Renal cortex interstitium (tissue), 11 donors: ENCODE data around the gene KCNIP4. TPM values are rescaled to one million over a fixed set of nuclear protein-coding genes. Genes with fewer than 3 reads are reported as not detected.

Experiments used
- DNase-seq, 11 donors: peaks; one replicate each; pipeline ENCODE4 v3.0.0-alpha.2; 2013; ENCODE audit warnings: low read depth in 9 of 11, low spot score in 4 of 11; ENCODE audit errors: extremely low read depth in 1 of 11
- polyA plus RNA-seq, 3 donors: library from polyadenylated mRNA; unstranded; fragments of 120-200 nt; gene quantifications; one replicate each; pipeline ENCODE4 v1.2.1, GENCODE V29; 2013; ENCODE audit not compliant: insufficient read length in 3 of 3

KCNIP4 gene
- polyA plus RNA-seq, 3 donors: 11.0 to 13.8 (median 12.3) TPM

DNA sequence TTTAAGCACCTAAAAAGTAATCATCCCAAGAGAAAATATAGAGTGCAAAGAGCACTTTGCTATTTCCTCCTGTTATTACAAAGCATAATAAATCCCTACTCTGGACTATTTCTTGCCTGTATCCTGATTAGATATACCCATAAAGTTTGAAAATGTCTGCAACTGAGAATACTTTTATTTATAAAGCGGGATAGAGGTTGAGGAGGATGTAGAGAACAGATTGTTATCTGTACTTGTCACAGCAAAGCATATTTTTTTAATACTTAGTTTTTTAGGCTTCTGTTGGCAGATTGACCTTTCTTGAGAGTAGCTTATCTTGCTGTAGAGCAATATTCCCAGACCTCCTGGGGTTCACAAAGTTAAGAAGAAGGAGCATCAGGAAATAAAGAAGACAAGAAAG, 396.1 kb downstream of the KCNIP4 start:
- DNase-seq: no peak

DNA sequence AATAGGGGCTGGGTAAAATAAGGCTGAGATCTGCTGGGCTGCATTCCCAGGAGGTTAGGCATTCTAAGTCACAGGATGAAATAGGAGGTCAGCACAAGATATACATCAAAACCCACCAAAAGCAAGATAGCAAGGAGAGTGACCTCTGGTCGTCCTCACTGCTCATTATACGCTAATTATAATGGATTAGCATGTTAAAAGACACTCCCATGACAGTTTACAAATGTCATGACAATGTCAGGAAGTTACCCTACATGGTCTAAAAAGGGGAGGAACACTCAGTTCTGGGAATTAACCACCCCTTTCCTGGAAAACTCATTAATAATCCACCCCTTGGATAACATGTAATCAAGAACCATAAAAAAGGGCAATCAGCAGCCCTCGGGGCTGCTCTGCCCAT, 403.6 kb downstream of the KCNIP4 start:
- peak in 1 of 11 donors; percentile 22 for DNase-seq

DNA sequence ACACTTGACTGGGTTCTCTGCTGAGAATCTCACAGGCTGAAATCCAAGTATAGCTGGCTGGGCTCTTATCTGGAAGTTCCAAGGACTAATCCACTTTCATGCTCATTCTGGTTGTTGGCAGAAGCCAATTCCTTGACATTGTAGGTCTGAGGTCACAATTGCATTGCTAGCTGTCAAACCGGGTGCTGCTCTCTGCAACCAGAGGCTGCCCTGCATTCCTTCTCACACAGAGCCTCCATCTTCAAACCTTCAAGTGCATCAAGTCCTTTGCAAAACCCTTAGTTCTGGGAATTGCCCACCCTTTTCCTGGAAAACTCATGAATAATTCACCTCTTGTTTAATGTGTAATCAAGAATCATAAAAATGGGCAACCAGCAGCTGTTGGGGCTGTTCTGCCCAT, 404.2 kb downstream of the KCNIP4 start:
- DNase-seq: peak in 6 of 11 donors; percentile 15 to 50 (median 30)

DNA sequence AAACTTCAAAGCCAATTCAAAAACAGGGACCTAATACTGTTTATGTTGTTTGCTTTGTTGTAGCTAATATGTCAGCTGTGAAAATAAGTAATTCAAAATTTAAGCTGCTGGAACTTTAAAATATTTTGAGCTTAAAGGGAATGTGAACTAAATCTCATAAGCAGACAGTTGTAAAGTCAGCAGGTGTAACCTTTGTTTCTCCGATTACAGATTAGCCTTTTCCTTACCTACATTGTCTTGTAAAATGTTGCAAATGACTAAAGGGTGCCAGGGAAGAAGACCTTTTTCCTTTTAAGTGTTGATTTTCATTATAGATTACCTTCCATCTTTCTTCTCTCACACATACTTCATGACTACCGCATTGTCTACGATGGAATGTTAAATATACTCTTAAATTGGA, 405.1 kb downstream of the KCNIP4 start:
- no peak for DNase-seq

DNA sequence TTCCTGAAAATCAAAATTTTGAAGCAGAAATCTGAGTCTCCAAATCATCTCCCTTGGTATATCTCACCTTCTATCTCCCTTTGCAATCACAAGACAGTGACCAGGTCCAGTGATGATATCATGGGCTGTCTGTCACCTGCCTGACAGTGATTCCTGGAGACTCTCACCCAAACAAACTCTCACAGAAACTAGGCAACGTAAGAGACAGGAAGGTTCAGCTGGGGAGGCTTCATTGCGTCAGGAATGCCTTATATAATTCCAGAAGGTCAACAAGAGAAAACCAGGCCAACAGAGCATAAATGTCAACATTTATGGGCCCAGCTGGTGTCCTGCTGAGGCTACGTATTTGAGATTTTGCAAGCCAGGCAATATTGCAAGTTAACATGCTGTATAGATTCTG, 412.7 kb downstream of the KCNIP4 start:
- DNase-seq: no peak

DNA sequence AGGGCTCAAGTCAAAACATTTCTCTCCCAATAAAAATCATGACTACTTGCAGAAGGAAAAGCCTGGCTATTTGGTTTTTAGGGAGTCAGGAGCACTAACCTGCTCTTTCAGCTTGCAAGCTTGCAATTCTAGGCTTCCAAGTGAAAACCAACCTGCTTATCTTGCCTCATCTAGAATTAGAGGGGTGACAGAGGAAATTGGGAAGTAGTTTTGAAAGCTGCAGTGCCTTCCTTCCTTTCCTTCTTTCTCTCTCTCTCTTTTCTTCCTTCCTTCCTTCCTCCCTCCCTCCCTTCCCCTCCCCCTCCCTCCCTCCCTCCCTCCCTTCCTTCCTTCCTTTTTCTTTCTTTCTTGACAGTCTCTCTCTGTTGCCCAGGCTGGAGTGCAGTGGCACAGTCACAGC, 417.5 kb downstream of the KCNIP4 start:
- DNase-seq: no peak

DNA sequence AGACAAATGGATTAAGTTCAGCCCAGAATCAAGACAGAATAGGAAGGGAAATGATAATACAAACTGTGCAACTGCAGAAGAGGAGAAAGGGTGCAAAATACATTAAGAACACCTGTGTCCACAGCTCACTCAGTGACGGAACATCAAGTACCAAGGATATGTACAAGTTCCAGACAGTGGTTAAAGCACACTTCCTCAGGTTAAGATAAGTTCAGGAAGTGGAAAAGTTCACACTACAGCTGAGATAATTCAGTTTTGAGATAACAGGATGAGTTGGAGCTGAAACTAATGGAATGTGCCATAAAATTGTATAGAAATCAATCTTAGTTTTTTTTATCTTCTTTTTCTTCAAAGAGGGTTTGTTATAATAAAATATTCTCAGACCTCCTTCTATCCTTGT, 419.4 kb downstream of the KCNIP4 start:
- DNase-seq: no peak

DNA sequence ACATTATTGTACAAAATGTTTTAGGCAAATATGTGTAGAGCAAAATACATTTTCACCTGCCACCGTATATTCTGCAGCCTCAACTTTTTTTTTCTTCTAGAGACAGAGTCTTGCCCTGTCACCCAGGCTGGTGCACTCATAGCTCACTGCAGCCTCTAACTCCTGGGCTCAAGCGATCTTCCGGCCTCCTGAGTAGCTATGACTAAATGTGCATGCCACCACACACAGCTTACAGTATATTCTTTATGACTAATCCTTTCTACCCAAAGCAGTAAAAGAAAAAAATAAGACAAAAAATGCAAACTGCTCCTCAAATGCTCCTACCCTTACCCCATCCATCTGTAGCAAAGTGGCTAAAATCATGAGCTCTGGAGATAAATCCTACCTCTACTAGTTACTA, 426.3 kb downstream of the KCNIP4 start:
- no peak for DNase-seq

DNA sequence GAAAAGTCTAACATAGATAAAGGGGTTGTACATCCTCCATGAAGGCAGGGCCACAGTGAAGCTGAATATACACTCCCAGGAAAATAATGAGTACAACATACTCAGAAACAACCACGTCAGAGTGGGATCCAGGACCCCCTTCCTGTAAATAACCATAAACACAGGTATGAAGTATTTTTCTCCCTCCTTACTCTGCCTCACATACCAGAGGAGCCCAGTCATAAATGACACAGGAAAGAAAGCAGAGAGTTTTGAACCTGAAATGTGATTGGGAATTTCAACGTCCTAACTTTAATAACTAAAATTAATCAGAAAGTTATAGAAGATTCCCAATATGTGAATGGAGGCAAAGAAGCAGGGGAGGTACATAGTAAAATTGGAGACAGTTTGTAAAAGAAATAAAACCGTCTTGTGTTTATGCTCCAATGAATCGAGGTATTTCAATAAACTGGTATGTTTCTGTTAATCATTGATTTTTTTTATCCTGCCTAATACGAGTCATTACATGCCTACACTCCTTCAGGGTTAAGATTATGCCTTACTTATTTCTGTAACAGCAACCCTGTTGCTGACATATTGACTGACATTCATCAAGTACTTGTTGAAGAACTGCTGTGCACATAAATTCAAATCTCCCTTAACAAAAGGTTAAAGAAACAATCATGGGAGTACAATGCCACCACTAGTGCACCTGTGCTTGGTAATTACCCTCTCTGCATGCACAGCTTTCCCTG, 431.3 kb downstream of the KCNIP4 start:
- DNase-seq: no peak

DNA sequence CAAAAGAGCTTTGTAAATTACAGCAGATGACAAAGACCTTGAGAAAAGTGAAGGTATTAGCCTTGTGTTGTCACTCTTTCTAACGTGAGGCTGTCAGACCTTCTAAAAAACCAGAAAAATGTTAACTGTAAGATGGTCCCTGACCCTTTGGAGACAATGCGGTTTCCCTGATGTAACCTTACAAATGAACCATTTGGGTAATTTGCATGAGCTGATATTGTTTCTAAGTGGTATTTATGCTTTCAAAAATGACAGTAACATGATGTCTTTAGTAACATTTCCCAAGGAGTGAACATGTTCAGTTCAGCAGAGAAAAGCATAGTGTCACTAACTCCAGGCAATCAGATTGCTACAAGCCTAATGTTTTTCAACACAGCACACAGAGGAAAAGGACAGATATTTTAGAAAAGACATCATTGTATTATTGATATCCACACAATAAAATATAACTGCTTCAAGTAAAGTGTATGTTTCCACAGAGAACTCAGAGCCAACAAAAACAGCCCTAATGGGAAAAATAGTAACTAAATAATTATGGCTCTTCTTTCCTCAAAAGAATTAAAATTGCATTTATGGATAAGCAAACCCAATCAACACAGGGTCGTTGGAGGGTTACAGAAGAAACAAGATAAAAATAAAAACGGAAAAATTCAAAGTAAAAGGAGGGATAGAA, 434.4 kb downstream of the KCNIP4 start:
- no peak for DNase-seq

DNA sequence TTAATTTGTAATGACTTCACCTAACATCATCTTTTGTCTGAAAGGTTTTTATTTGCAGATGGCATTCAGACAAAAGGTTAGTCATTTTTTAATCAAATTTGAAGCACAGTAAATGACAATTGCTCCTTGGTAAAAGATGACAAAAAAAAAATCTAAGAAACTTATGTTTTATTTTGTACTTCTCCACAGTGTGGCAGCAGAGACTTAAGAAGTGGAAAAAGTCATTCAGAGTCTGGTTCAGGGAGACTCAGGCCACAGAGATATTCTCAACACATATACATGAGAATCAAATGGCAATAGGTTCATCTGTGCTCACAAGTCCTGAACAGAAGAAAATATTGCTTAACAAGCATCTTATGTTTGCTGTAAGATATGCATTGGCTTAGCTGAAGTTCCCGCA, 436.2 kb downstream of the KCNIP4 start:
- DNase-seq: peak in 7 of 11 donors; percentile 15 to 41 (median 27)

DNA sequence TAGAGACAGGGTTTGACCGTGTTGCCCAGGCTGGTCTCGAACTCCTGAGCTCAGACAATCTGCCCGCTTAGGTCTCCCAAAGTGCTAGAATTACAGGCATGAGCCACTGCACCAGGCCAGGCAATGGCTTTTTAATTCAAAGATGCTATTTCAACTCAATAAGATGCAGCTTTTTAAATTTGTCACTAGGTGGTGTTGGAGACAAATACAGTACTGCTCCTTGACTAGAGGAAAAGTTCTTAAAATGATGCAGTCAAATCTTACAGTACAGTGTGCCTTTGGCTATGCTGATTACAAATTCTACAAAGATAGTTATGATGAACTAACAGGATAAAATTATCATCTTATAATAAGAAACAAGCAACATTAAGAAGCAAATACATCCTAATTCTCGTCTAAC, 441.1 kb downstream of the KCNIP4 start:
- no peak for DNase-seq

DNA sequence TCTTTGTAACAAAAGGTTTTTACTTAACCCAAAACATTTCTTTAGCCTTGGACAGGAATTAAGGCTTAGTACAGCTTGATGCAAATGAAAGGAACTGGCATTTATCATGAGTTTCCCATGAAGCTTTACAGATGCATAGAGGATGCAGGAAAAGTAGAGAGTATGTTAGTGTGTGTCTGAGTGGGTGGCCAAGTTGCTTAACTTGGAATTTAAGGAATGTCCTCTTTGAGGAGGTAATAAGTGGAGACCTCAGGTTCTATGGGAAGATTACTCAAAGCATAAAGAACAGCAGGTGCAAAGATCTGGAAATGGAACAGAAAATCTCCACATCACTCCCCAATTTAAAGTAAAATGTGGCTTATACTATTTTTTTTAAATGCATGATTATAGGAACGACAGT, 457.9 kb downstream of the KCNIP4 start:
- DNase-seq: no peak

DNA sequence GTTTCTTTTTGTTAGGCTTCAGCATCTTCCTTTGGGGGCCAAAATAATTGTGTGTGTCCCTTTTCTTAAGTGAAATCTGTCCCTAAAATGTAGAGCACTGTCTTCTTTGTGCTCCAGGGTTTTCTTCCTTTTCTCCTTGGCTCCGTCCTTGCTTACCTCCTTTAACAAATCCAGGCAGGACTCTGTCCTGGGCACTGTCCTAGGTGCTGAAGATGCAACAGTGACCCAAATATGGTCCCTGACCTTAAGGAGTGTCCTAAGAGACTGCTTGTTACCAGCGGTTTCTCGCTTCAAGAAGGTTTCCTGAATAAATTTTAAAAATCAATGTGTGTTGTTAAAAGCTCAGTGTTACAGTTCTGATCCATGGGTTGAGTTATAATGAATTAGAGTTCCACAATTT, 471.8 kb downstream of the KCNIP4 start:
- peak in 7 of 11 donors; percentile 2 to 24 (median 18) for DNase-seq

DNA sequence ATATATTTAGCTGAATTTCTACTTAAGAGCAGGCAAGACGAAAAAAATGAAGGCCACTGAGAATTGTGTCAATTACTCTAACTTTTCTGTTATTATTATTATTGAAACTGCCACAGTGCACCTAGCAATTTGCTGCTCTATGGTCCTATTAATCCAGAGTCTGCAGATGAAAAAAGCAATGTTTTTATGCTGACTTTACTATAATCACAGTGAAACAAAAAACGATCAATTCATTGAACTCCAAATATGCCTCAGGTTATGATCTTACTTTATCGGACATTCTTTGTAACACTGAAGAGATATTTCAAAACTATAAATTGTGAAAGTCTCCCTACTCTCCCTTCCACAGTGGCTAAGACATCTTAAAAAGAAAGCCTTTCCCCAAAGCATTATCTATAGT, 474.4 kb downstream of the KCNIP4 start:
- DNase-seq: no peak

DNA sequence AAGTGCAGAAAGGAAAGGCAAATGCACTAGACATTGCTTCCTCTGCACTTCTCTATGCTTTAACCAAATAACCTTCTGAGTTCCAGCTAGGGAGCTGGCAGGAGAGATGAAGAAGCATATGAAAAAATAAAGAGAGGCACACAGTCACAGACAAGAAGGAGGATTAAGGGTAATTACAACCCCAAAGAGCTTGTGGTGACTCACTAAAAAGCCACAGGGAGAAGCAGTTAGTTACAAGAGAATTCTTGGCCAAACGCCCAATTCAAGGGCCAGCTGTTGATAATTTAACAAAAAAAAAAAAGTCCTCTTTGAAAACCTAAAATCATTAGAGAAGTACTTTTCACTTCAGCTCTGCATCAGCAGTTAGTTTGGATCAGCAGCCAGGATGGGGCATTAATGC, 478.0 kb downstream of the KCNIP4 start:
- DNase-seq: peak in 1 of 11 donors; percentile 12

DNA sequence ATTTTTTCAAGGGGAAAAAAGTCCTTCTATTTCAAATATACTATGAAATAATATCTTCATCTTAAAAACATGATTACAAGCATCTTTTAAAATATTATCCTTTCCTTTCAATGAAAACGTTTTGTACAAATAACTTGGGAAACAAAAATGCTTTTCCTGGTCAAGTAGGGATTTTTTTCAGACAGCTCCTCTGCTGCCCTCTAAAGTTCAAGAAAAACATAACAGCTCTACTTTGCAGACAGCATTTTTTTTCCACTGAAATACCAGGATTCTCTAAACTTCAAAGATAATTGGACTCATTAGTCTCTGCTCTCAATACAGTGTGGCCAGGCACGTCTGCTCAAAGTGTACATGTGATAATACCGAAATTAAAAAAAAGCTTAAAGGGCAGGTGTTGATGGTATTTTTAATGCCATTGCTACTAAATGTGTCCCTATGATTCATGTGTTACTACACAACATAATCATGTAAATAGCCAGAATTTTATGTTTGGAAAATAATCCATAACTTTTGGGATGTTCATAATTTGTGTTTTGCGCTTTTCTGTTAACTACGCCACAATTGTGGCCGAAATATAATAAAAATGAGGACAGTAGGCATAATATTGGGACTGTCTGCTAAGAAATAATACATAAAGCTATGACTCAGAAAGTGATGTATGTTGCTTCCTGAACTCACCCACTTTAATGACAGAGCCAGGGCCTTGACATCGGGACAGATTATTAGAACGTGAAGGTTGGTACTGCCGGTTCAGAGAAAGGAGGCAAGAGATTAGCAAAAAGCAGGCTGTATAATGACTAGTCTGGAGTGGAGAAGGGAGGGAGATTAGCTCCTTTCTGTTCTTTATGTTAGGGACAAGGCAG, 478.9 kb downstream of the KCNIP4 start:
- peak in 2 of 11 donors; percentile 2 to 17 for DNase-seq

DNA sequence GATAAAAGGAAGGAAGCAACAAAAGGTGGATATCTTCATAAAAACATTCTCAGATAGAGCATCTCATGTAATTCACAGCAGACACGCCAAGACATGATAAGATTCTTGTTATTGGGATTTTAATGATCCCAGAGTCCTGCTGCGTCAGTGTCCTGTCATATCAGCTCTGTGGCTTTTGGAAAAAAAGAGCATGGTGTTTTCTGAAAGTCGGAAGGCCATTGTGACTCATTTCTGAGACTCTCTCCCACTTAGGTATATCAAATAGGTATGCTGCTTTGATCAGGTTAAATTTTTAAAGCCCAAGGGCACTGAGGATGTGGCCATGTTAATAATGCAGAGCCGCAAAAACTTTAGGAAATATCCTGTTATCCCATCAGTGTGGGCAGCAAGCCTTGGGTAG, 481.0 kb downstream of the KCNIP4 start:
- no peak for DNase-seq

DNA sequence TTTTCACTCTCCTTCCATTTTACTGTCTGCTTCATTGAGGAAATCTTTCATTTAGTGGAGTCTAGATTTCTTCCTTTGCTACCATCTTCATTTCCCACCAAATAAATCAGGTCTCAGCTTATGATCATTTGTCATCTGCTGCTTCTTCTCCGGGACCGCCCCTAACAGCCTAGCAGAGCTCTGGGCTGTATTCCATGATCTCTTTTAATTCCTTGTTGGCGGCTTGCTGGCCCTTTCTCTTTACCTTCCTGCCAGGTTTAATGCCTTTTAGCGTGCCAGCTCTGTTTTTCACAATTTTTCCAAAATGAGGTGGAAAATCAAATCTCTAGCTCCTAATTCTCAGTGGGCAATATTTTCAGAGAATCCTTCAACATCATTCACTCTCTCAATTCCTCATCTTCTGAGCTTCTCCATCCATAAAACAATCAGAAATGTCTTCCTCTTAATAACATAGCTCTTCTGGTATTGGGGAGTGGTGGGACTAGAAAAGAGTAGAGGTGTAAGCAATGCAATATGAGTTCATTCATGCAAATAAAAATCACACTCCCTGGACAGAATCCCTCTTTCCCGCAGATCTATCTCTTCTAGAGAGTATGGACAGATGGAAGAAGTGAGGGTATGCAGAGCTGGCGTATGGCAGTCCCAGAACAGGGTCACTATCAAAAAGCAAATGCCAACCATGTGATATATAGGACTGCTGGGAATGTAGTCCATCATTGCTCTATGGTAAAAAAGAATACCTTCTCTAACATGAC, 491.3 kb downstream of the KCNIP4 start:
- DNase-seq: no peak
